ENCODE data around the gene ECEL1. TPM values are rescaled to one million over a fixed set of nuclear protein-coding genes. Genes with fewer than 3 reads are reported as not detected.
A peak's percentile ranks its signal among the peaks of the same experiment; 100 is the strongest.
"Not testable (repeated sequence)": the region's sequence is repeated elsewhere in the genome, so short reads cannot be mapped to it uniquely, and the experiment has no call there.

ECEL1 gene
- total and polyA plus RNA-seq, 8 donors, result 0.30 to 1.1 (median 0.76) TPM; not detected in 2

DNA sequence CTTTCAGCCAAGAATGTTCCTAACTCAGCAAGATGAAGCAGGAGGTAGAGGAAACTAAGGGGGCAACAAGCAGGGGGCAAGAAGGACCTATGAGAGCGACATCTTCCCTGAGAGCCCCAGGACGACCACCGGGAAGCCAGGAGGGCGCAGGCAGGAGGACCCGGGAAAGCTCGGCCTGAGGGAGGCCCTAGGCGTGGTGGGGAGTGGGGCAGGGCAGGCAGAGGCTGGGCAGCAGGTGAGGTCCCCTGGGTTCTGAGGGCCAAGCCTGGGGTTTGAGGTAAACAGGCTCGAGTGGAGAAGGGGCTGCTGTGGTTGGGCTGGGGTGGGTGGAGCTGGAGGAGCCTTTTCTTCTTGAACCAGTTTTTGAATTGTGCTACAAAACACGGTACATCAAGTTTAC is 33.0 kb downstream of the ECEL1 start:
- Histone ChIP-seq H3K4me3 (no peak overlapping the region), H3K36me3 (no peaks in the 10 kb centered on the region), H3K27ac (no peak overlapping the region), H3K4me1 (no peaks in the 10 kb centered on the region), H3K27me3 (no peaks in the 10 kb centered on the region), H3K9me3 (no peaks in the 10 kb centered on the region)
- DNase-seq, result no peak
- FAIRE-seq, result no peak
- intact Hi-C loops (cut with DNase I), result no loop called here
- ATAC-seq, result no peak
- TF ChIP-seq, protein P1, sequence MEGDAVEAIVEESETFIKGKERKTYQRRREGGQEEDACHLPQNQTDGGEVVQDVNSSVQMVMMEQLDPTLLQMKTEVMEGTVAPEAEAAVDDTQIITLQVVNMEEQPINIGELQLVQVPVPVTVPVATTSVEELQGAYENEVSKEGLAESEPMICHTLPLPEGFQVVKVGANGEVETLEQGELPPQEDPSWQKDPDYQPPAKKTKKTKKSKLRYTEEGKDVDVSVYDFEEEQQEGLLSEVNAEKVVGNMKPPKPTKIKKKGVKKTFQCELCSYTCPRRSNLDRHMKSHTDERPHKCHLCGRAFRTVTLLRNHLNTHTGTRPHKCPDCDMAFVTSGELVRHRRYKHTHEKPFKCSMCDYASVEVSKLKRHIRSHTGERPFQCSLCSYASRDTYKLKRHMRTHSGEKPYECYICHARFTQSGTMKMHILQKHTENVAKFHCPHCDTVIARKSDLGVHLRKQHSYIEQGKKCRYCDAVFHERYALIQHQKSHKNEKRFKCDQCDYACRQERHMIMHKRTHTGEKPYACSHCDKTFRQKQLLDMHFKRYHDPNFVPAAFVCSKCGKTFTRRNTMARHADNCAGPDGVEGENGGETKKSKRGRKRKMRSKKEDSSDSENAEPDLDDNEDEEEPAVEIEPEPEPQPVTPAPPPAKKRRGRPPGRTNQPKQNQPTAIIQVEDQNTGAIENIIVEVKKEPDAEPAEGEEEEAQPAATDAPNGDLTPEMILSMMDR (IDR thresholded peaks at IDR 0.05), result no peak
- 71 to 82% methylated on average over 9 of the region's 9 CpGs for WGBS, 2 donors

DNA sequence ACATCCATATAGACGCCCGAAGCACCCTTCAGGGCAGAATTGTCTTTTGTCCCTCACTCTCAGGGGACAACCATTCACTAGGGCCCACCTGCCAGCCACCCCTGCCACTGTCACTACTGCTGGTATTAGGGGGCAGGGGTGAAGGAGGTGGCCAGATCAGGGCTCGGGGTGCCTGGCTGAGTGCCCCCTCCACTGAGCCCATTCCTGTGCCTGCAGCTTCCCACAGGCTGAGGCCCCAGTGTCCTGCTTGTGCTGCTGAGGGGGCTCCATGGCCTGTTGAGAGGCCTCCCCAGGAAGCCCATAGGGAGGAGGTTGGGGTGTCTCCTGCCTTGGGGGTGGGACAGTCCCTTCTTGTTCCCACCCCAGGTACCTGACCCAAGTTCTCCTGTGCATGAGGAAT is 36.0 kb downstream of the ECEL1 start:
- 74 to 89% methylated on average over 3 of the region's 3 CpGs for WGBS, 2 donors
- intact Hi-C loops (cut with DNase I); H3K4me1 ChIP-seq; DNase-seq; H3K27ac ChIP-seq; ATAC-seq; H3K36me3 ChIP-seq; H3K4me3 ChIP-seq; H3K9me3 ChIP-seq; H3K27me3 ChIP-seq; FAIRE-seq: not testable (repeated sequence)

DNA sequence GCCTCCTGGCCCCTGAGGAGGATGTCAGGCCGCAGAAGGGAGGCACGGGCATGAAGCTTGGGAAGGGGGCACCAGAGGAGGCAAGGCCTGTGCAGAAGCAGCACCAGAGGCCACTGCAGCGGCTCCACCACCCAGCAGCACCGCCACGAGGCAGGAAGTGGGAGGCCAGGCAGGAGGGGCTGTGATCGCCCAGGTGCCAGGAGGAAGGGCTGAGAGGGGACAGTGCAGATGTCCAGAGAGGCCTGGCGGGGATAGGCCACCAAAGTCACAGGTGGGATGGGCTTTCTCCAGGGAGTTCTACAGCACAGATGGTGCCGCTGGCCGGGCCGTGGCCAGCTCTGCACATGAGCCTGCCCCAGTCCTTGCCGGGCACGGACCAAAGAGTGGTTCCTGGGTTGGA is 37.7 kb downstream of the ECEL1 start:
- TF ChIP-seq, protein P1 (IDR thresholded peaks at IDR 0.05), result no peak
- H3K9me3 ChIP-seq, result no peaks in the 10 kb centered on the region
- H3K27me3 ChIP-seq, result no peaks in the 10 kb centered on the region
- H3K4me1 ChIP-seq, result no peaks in the 10 kb centered on the region
- ATAC-seq (no peak), FAIRE-seq (no peak), DNase-seq (peak in 1 of 6 donors; percentile 37)
- WGBS, 2 donors, result 67 to 71% methylated on average over 12 of the region's 12 CpGs
- H3K4me3 ChIP-seq, result no peak overlapping the region
- intact Hi-C loops (cut with DNase I), result no loop called here
- H3K36me3 ChIP-seq, result no peaks in the 10 kb centered on the region
- H3K27ac ChIP-seq, result no peak overlapping the region

DNA sequence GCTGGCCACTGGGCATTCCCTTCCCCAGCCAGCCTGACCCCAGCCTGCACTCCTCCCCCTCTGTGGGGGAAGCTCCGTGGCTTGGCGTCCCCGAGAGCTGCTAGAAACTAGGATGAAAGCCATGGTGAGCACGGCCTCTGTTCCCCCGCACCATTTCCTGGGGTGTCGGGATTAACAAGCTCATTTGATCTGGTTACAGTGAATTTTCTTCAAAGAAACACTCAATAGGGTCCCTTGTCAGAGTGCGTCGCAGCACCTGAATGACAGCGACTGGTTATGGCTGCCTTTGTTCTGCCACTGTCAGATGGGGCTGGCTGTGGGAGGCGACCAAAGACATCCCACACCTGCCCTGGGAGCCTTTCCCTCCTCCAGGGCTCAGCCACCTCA is 39.3 kb downstream of the ECEL1 start:
- no peaks in the 10 kb centered on the region for H3K27me3 ChIP-seq
- H3K4me3 ChIP-seq, result no peak overlapping the region
- no peaks in the 10 kb centered on the region for H3K36me3 ChIP-seq
- H3K9me3 ChIP-seq, result no peaks in the 10 kb centered on the region
- TF ChIP-seq, protein P1 (IDR thresholded peaks at IDR 0.05), result no peak
- DNase-seq, result no peak
- no peak for ATAC-seq
- H3K27ac ChIP-seq, result no peak overlapping the region
- WGBS, 2 donors, result 76 to 77% methylated on average over 10 of the region's 10 CpGs
- intact Hi-C loops (cut with DNase I), result no loop called here
- no peaks in the 10 kb centered on the region for H3K4me1 ChIP-seq
- no peak for FAIRE-seq

DNA sequence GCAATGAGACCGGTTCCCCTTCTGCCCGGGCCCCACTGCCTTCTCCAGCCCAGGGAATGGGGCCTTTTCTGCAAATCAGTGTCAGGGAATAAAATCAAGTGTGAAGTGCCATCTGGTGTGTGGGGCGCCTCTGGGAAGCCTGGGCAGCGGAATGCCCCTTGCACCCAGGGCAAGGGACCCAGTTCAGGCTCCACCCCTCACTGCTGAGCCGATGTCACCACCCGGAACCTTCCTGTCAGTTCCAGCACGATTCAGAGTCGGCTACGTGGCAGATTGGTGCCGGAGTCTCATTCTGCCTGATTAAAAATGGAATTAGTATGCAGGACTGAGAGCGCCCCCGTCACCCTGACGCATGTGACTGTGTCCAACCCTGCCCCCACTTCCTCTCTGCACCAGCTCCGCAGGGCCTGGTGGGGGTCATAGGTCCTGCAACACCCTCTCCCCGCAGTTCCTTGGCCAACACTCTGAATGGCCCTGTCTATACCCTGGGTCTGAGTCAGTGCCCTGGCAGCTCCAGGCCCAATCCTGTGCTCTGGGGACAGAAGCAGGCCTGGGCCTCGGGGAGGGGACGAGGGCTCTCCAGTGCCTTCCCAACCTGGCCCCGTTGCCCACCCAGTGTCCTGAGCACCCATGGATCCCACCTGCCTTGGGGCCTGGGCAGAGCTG is 39.9 kb downstream of the ECEL1 start:
- H3K36me3 ChIP-seq, result no peaks in the 10 kb centered on the region
- intact Hi-C loops (cut with DNase I), result no loop called here
- ATAC-seq (no peak), FAIRE-seq (no peak), DNase-seq (peak in 2 of 6 donors; percentile 48 to 50)
- H3K27ac ChIP-seq, result no peak overlapping the region
- 79 to 81% methylated on average over 17 to 18 of the region's 18 CpGs for WGBS, 2 donors
- H3K27me3 ChIP-seq, result no peaks in the 10 kb centered on the region
- TF ChIP-seq, protein P1 (IDR thresholded peaks at IDR 0.05), result no peak
- no peaks in the 10 kb centered on the region for H3K9me3 ChIP-seq
- H3K4me3 ChIP-seq, result no peak overlapping the region
- no peaks in the 10 kb centered on the region for H3K4me1 ChIP-seq

Data from pancreas (tissue), 10 donors.